ENCODE data around the gene SORCS2. TPM values are rescaled to one million over a fixed set of nuclear protein-coding genes. Genes with fewer than 3 reads are reported as not detected.

The SORCS2 gene
- total and polyA plus RNA-seq, 2 of the 8 experiments (the other 6 are each of a cell fraction or from before 2014, with no cell fraction given), result 0.36 to 1.8 TPM

DNA sequence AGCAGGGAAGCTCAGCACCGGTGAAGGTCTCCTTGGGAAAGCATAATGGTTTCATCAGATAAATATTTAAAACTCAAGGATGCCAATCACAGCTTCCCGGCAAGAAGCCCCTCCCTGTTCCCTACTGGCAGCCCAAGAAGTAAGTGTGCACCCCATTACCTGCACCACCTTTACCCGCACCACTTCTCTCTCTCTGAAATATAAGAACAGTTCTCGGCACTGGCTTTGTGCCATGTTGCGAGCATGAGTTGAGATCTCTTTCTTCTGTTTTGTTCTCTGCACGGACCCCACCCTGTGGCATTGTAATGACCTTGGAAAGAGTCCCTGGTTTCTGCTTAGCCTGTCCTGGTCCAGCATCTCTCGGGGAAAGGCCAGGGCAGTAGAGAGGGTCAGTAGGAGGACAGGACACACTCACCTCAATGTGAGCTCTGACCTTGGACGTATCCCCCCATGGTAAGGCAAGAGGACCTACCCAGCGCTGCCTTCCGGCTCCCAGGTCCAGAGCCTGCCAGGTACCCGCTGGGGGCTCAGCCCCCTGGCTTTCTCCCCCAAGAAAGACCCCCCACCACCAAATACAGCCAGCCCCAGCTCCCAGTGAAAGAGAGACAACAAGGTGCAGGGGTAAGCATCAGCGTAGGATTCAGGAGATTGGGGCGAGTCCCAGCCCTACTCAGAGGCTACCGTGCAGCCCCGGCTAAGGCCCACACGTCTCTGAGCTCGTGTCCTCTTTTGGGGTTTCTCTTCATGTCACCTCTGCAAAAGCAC is 161.7 kb downstream of the SORCS2 start (continued):
- no peak for TF ChIP-seq NANOG (IDR thresholded peaks at IDR 0.05; ENCODE audit: insufficient read depth, low read depth, low read length, poor library complexity, severe bottlenecking)
